Epithelial cell of esophagus (primary cell): ENCODE data around the gene MICA.
"Not testable (repeated sequence)": the region's sequence is repeated elsewhere in the genome, so short reads cannot be mapped to it uniquely, and the experiment has no call there.

ENCODE experiments used
- DNase-seq: peaks from one replicate; pipeline ENCODE4 v3.0.0; 2010; ENCODE audit warnings: low read depth
- H3K4me3 ChIP-seq: 2 replicates; pipeline ENCODE4 v1.5.1; 2011; ENCODE audit warnings: mild to moderate bottlenecking, low read length, control low read depth
- CTCF ChIP-seq: IDR thresholded peaks from 2 replicates; pipeline ENCODE4 v1.5.1; 2011; ENCODE audit warnings: low read depth, mild to moderate bottlenecking, low read length, control low read depth, inconsistent platforms; ENCODE audit not compliant: insufficient read depth; ENCODE audit errors: missing control alignments

The MICA gene

GRCh38 chr6:31368461-31368860 is 34.9 kb upstream of the MICA start:
- no peak overlapping the region for H3K4me3 ChIP-seq
- TF ChIP-seq CTCF, result no peak
- DNase-seq, result peak; percentile 42

- H3K4me3 ChIP-seq, DNase-seq: not testable (repeated sequence)
Measured at GRCh38 chr6:31374118-31374517, 29.3 kb upstream of the MICA start.

GRCh38 chr6:31375699-31376098 is 27.7 kb upstream of the MICA start:
- H3K4me3 ChIP-seq, result no peak overlapping the region
- no peak for TF ChIP-seq CTCF
- DNase-seq, result no peak

GRCh38 chr6:31377029-31377428 is 26.4 kb upstream of the MICA start:
- H3K4me3 ChIP-seq, result no peak overlapping the region
- no peak for TF ChIP-seq CTCF
- no peak for DNase-seq

GRCh38 chr6:31378062-31378720 is 25.2 kb upstream of the MICA start:
- H3K4me3 ChIP-seq, result no peak overlapping the region
- DNase-seq, result no peak
- TF ChIP-seq CTCF, result no peak

GRCh38 chr6:31378721-31379103 is 24.7 kb upstream of the MICA start:
- no peak for DNase-seq
- H3K4me3 ChIP-seq, result no peak overlapping the region
- TF ChIP-seq CTCF, result no peak

GRCh38 chr6:31379850-31380249 is 23.5 kb upstream of the MICA start:
- DNase-seq, result no peak
- TF ChIP-seq CTCF, result no peak

More at GRCh38 chr6:31379850-31380249, 23.5 kb upstream of the MICA start:
- no peak overlapping the region for H3K4me3 ChIP-seq
